ENCODE data around the gene TSPAN32.

Gene TSPAN32

DNA sequence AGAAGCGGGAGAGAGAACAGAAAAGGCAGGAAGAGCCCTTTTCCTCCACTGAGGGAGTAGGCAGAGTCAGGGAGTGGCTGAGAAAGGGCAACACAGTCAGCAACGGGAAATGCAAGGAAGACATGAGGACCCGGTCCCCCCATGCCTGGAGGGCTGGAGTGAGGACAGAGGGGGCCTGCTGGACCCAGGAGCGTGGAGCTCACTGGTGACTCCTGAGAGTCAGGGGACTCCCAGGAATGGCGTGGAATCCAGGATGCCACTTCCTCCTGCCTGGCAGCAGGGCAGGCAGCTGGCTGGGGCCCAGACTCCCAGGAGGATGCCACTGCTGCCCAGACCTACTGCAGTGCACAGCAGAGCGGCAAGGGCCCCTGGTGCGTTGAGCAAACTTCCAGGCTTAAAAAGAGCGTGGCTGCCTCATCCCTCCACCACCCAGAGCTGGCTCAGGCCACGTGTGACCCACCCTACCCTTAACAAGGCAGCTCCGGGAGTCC lies 11.4 kb upstream of the TSPAN32 start:
- DNase-seq: no peak

DNA sequence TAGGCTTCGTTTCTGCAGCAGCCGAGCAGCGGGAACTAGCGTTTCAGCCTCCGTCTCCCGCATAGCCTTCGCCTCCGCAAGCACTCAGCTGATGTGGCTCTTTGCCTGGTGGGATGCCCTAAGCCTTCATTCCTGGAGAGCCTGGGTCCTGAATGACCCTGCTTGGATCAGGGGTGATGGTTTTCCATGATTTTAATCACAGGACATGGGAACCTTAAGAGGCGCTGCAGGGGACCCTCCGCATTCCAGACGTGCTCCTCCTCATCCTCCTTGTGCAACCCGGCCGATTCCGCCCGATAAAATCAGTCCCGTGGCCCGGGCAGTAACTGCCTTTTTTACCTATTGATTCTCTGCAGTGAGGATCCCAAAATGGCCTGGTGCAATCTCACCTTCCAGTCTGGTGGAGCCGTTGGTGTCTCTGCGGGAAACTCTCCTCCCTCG lies 8.3 kb upstream of the TSPAN32 start:
- DNase-seq: no peak

DNA sequence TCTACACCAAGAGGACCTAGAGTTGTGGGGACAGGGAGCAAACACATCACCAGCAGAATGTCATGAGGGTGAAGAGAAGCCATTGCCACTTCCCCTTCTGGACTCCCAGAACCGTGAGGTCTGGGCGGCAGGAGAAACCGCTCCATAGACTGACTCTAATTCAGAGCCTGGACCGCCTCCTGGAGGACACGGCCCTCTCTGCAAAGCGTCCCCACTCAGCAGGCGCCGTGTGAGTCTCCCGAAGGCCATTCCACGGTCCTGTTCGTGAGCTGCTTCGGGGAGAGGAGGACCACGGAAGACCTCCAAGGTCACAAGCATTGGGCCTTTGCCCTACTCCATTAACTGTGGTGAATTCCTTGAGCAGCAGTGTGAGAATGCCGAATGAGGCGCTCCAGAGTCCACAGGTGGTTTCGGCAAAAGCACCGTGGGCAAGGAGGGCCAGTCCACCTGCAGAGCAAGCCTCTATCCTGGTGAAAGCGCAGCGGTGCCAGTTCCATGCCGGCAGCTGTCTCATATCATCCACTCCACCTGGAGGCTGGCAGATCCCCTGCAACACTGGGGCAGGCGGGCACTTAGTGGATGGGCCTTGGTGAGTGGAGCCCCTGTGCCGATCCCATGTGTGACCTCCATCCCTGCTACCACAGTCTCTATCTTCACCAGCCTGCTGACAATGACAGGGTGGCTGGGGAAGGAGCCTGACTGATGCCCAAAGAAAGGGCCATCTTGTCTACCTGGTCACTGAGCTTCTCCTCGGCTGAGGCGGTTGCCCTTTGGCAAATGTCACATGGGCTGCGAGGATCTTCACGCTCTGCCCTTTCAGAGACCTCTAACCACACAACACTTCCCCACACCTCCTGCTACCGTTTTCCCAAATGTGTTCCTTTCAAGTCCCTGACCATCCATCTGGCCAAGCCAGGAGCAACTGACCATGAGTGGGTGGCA lies 7.6 kb upstream of the TSPAN32 start:
- no peak for DNase-seq

GRCh38 chr11:2294926-2295290 lies 6.9 kb upstream of the TSPAN32 start:
- no peak for DNase-seq

DNA sequence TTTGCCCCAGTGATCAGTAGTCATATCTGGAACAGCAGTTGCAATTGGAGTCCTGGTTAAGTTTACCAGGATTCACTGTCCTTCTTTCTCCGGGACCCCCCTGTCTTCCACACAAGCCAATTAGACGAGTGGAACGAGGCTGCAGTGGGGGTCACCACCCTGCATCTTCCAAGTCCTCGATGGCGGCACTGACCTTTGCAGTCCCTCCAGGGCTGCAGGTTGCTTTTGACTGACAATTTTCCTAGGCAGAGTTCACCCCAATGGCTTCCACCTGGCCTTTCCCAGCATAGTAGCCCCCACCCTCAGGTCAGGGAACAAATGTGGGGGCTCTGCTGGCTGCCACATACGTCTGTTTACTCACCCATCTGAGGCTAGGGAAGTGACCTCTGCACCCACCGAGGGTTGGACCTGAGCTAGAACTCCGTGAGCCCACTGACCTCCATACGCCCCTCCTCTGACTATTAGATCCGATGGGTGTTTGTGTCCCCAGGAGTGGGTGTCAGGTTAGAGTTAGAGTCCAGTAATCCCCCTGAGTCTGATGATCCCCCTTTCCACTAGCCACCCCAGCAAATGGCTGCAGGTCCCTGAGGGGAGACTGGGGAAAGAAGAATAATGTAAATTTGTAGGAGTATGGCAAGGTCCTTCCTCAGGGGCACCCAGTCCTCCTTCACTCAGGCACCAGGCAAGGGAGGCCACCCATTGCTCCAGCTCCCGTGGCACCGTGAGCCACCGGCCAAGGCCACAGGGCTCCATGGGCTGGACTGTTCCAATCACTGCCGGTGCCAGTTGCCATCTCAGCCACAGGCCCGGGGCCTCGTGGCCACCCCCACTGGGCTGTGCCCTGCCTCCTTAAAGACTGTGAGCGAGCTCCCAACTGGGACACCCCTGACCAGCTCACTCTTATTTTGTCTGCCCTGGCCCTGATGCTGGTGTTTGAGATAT lies 5.6 kb upstream of the TSPAN32 start:
- no peak for DNase-seq

DNA sequence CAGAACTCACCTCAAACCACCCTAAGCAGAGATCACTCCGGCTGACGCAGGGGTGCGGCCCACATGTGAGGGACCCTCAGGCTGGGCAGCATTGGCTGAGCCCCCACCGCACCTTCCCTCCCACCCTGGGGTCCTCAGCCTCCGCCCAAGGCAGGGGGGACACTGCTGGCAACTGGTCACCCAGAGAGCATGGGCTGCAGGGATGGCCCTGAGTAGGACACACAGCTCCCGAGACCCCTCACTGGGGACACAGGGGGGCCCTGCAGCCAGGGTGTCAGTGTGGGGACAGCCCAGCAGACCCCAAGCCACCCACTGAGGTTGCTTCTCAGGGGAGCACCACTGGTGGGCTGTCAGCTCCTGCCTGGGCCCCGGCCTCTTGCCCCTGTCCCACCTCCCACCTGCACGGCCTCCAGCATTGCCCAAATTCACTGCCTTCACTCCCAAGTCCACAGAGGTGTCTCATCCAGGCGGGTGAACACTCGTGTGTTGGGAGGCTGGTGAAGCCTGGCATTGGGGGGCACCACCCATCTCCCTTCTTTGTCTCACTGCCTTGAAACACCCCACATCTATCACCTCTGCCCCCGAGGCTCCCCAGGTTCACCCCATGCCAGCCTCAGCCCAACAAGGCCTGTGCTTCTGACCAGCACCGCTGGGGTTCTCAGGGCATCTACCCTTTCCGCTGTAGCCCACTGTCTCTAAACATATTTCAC lies 4.7 kb upstream of the TSPAN32 start:
- DNase-seq: no peak

DNA sequence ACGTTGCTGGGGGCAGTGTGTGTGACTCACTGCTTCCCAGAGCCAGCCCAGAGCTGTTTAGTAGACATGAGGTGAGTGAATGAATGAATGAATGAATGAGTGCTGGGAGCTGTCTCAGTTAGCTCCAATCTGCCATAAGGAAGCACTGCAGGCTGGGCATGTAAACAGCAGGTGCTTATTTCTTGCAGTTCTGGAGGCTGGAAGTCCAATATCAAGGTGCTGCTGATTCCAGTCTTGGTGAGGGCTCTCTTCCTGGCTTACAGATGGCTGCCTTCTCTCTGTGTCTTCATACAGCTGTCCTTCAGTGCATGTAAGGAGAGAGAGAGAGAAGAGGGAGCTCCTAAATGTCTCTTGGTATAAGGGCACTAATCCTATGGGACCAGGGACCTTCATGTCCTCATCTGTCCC lies 4.2 kb upstream of the TSPAN32 start:
- no peak for DNase-seq

GRCh38 chr11:2298131-2298794 lies 3.5 kb upstream of the TSPAN32 start:
- DNase-seq: no peak

DNA sequence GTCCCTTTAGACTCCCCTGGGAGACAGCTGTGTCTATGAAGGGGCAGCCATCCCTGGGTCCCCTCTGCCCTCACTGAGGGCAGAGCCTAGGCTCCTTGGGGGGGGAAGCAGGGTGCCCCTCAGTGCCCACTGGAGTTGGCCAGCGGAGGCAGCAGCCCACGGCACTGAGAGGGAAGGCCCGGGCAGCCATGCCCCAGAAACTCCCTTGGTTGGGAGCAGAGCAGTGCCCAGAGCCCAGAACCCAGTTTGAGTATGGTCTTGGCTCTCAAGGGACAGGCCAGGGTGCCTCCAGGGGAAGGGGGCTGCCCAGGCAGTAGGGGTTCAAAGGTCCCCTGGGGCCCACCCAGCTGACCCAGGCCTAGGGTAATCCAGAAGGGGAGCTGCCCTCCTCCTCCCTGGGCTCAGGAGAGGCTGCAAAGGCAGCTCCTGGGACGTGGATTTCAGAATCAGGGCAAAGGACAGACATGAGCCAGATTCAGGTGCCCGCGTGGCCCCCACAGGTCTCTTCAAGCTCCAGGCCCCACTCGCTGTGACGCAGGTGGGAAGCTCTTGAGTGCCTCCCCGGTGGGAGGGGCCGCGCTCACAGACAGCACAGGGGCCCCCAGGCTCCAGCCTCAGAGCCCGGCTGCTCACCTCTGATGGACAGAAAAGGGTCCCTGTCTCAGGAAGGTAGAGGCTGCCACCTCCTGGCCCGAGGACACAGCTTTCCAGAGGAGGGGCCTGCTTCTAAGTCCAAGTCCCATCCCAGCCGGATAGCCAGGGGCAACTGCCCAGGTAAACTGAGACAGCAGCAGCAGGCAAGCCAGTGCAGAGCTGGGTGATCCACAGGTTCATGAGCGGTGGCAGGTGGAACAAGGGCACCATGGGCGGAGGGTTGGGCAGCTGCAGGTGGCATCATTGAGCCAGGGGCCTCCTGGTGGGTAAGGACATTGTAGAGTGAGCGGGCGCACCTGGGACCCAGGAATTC lies 2.7 kb upstream of the TSPAN32 start:
- DNase-seq: no peak

DNA sequence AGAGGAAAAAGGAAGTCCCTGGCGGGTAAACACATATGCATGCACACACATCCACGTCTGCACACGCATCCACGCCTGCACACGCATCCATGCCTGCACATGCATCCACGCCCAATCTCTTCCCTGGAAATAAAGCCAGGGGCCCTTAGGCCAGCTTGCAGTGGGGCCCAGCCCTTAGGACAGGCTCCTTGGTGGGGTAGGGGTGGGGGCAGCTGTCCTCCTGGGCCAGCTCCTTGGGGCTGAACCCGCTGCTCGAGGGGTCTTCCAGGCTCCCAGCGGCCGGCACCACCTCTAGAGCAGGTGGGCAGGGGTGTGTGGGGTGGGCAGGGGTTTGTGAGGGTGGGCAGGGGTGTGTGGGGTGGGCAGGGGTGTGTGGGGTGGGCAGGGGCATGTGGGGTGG lies 2.0 kb upstream of the TSPAN32 start:
- no peak for DNase-seq

DNA sequence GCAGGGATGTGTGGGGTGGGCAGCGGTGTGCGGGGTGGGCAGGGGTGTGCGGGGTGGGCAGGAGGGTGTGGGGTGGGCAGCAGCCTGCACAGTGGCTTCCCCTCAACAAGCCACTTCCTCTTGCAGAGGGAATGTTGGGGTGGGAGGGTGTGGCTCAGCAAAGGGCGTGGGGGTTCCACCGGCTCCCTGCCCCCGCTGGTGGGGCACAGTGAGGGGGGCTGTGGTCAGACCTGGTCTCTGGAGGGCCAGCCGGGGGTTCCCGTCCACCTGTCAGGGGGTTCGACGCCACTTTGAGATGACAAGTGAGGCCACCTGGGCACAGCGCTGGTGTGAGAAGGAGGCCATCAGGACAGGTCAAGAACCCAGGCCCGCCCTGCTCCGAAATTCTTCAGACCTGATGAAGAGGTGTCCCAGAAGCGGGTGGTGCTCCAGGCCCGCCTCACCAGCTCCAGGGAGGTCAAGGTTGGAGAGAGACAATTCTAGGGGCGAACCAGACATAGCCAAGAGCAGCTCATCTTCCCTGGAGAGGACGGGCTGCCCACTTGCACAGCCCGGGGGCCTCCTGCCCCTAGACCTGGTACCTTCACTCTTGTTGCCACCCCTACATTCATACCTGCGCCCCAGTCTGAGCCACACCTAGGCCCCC lies 1.4 kb upstream of the TSPAN32 start:
- no peak for DNase-seq

GRCh38 chr11:2300936-2301630 lies 730 bp upstream of the TSPAN32 start:
- DNase-seq: no peak

- peak; percentile 45 for DNase-seq
These were observed 588 bp downstream of the TSPAN32 start for GRCh38 chr11:2302306-2302895.

DNA sequence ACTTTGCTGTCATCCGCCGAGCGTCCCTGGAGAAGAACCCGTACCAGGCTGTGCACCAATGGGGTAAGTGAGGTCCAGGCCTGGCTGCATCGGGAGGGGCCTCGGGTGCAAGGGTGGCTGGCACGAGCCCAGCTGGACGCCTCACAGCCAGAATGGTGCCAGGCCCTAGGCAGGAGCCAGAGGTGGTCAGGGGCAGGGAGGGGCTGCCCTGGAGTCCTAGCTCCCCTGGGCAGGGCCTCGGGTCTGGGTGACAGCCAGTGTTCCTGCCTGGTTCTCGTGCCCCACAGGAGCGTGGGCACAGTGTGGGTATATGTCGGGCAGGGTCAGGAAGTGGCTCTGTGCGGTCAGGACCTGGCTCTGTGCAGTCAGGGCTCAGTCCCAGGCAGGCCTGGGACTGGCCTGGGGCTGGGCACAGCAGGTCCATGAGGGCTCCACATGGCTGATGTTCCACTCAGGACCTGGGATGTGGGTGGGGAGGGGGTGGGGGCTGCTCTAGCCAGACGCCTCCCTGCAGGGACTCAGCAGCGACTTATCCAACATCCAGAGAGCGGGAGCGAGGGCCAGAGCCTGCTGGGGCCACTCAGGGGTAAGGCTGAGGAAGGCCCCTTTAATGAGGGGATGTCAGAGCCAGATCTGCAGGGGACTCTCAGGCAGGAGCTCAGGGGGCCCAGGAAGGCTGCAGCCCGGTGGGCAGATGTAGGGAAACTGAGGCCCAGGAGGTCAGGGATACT lies 1.2 kb downstream of the TSPAN32 start:
- DNase-seq: no peak

- no peak for DNase-seq
These were observed 2.1 kb downstream of the TSPAN32 start for GRCh38 chr11:2303627-2304505.

DNA sequence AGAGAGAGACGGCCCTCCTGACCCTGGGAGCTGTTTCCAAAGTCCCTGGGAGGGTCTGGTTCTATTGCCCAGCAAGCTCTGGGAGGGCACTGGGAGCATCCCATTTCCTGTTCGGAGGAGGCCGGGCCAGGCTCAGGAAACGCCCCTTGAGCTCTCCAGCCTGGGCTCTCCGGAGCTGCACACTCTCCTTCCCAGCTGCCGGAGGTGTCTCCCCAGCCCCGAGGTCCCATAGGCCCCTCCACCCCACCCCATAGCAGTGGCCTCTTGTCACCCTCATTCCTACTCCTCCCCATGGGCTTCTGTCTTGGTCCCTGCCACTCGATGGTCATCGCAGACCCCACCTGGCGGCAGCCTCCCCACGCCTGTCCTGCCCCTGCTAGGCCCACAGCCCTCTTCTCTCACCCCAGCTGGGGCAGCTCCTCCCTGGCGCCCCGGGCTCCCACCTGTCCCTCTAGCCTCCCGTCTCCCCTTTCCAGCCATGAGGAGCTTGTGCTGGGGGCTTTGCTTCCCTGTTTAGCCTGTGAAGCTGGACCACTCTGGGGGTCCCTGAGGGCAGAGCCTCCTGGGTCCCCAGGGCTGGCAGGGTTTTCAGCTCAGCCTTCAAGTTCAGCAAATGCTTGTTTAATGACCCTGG lies 2.8 kb downstream of the TSPAN32 start:
- DNase-seq: no peak

DNA sequence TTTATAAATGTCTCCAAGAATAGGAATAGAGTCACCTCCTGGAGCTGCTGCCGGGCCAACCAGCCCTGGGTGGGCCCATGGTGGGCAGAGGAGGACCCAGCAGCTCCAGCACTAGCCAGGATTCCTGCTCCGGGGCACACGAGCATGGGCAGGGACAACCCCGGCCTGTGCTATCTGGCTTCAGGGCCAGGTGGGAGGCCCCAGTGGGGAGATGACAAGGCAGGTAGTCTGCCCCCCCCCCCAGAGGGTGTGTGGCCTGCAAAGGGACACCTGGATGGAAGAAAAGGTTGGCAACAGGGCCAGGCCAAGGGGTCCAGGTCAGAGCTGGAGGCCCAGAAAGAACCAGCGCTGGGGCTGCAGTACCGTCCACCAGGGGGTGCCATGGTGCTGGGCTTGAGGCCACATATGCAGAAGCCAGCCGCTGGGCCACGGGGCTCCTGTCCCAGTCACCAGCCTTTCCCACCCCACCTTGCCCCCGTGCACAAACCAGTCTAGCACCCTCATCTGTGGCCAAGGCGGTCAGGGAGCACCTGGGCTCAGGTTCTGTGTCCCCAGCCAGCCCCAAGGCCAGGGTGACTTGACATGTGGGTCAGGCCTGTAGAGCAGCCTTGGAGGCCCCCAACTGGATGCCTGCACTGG lies 3.4 kb downstream of the TSPAN32 start:
- peak; percentile 93 for DNase-seq
